Ishikawa (cell line): Measurements from ENCODE around the gene PIWIL1.

ENCODE experiments used
- CREB1 ChIP-seq: IDR thresholded peaks from 2 replicates; pipeline ENCODE4 v1.6.1; 2012; ENCODE audit warnings: low read depth
- EP300 ChIP-seq: IDR thresholded peaks from 2 replicates; pipeline ENCODE4 v1.6.1; 2012; ENCODE audit warnings: borderline replicate concordance
- RAD21 ChIP-seq: IDR thresholded peaks from 2 replicates; pipeline ENCODE4 v1.6.1; 2012; ENCODE audit warnings: low read depth
- YY1 ChIP-seq: IDR thresholded peaks from 2 replicates; pipeline ENCODE4 v1.6.1; 2012; ENCODE audit warnings: low read depth

GRCh38 chr12:130339951-130340350 lies 2.3 kb downstream of the PIWIL1 start:
- no peak for TF ChIP-seq CREB1
- no peak for TF ChIP-seq RAD21
- TF ChIP-seq YY1 = no peak
- TF ChIP-seq EP300 = no peak
